ENCODE data around the gene SNX25. TPM values are rescaled to one million over a fixed set of nuclear protein-coding genes. Genes with fewer than 3 reads are reported as not detected.
"Not testable (repeated sequence)": the region's sequence is repeated elsewhere in the genome, so short reads cannot be mapped to it uniquely, and the experiment has no call there.

SNX25 gene
- total and polyA plus RNA-seq, 4 experiments from 2014 or later: 3.5 to 24.5 (median 15.7) TPM

DNA sequence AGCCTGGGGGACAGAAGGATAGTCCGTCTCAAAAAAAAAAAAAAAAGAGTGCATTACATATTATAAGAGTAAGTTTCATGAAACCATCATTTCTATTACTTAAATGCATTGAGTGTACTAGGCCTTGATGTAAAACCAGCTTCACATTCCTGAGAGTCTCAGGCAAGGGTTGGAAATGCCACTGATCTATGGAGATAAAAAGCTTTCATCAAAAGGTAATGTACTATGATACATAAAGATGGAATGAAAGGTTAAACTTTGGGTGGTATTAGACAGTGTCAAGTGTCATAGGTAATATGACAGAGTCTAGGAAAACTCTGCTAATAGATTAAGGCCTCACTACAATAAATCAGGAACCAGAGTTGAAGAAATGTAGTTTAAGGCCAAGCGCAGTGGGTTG, 13.0 kb upstream of the SNX25 start:
- Mint-ChIP-seq H3K27ac (peak overlapping the region in 3 of 7 donors; percentile 22 to 59 (median 41)), H3K4me1 (peaks cover 23 to 60% (median 34%) of the 10 kb centered on the region in 4 donors), H3K9me3 (no peaks in the 10 kb centered on the region), H3K36me3 (peaks cover 12 to 18% of the 10 kb centered on the region in 2 donors), H3K27me3 (no peaks in the 10 kb centered on the region), H3K4me3 (no peak overlapping the region)
- Histone ChIP-seq H3K4me1 (ENCODE audit: insufficient read depth, low read length) (peaks cover 8% of the 10 kb centered on the region), H3K27ac (ENCODE audit: low read depth, low read length) (no peak overlapping the region), H3K36me3 (ENCODE audit: insufficient read depth, low read length) (no peaks in the 10 kb centered on the region), H3K4me3 (ENCODE audit: low read length in 2 of 2) (no peak overlapping the region), H3K27me3 (ENCODE audit: insufficient read depth, low read length) (no peaks in the 10 kb centered on the region), H3K9me3 (ENCODE audit: control insufficient read depth in 1 of 2, low read length in 2 of 2) (no peaks in the 10 kb centered on the region)
- POLR2A ChIA-PET (ENCODE audit: partially characterized antibody): interaction anchor here (1.0 to 1.1 kb wide), 2 partner anchors 12 to 200 kb away, joined by 3 read pairs; partner anchors contain the start of genes ANKRD37 and SNX25
- no peak for DNase-seq
- CTCF ChIA-PET (ENCODE audit: partially characterized antibody): interaction anchor here (0.7 to 3.1 kb wide), 3 partner anchors 10 to 118 kb away, joined by 3 to 12 read pairs (median 4); no protein-coding TSS in a partner anchor
- intact Hi-C loops (cut with micrococcal nuclease): no loop called here

DNA sequence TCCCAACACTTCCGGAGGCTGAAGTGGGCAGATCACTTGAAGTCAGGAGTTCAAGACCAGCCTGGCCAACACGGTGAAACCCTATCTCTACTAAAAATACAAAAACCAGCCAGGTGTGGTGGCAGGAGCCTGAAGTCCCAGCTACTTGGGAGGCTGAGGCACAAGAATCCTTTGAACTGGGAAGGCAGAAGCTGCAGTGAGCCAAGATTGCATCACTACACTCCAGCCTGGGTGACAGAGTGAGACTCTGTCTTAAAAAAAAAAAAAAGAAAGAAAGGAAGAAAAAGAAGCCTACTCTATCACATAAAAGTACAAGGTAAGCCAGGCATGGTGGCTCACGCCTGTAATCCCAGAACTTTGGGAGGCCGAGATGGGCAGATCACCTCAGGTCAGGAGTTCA, 11.2 kb upstream of the SNX25 start:
- Mint-ChIP-seq H3K36me3 (peaks cover 11 to 14% of the 10 kb centered on the region in 2 donors), H3K27ac (peak overlapping the region in 2 of 7 donors; percentile 52 to 64)
- H3K27me3 Mint-ChIP-seq: not testable (repeated sequence)

DNA sequence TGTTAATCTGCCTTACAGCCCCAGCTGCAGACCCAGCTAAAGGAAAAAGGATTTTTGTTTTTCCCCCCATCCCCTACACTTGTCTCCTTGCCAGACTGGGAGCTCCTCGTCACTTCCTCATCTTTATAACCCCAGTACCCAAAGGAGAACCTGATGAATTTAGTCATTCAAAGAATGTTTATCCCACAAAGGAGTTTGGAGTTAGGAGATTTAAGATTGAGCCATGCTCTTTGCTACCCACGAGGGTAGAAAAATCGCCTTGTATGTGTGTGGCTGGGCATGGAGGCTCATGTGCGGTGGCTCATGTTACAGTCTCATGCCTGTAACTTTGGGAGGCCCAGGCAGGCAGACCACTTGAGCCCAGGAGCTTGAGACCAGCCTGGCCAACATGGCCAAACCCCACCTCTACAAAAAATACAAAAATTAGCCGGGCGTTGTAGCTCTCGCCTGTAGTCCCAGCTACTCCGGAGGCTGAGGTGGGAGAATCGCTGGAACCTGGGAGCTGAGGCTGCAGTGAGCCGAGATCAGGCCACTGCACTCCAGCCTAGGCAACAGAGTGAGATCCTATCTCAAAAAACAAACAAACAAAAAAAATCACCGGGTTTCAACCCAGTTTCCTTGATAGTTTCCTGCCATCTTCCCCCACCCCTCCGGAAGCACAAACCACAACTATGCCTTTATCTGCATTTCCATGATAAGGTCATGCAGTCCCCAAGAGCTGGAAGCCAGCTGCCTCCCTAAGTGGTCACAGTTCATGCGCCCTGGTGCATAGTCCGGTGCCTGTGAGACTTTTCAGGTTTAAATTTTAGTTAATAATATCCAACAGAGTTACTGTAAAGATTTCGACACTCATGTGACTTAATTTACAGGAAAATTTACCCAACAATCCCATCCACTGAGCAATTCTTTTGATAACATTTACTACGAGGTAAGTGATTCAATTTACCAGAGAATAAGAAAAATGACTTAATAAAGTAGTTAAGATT, 7.1 kb upstream of the SNX25 start:
- intact Hi-C loops (cut with micrococcal nuclease): loop anchor here (2.0 to 10.0 kb wide), 5 partner anchors 15 to 1700 kb away; partner anchors contain the start of gene IRF2
- peaks cover 8 to 9% of the 10 kb centered on the region in 2 donors for H3K36me3 Mint-ChIP-seq
- H3K4me3 ChIP-seq (ENCODE audit: low read length in 2 of 2): peak overlapping the region in 1 of 2 donors; percentile 24

More for the DNA sequence above, 11.2 kb upstream of the SNX25 start:
- H3K9me3 Mint-ChIP-seq; H3K36me3 ChIP-seq (ENCODE audit: insufficient read depth, low read length); H3K4me3 ChIP-seq (ENCODE audit: low read length in 2 of 2); H3K27ac ChIP-seq (ENCODE audit: low read depth, low read length); H3K27me3 ChIP-seq (ENCODE audit: insufficient read depth, low read length); DNase-seq; H3K9me3 ChIP-seq (ENCODE audit: control insufficient read depth in 1 of 2, low read length in 2 of 2); intact Hi-C loops (cut with micrococcal nuclease); H3K4me3 Mint-ChIP-seq: not testable (repeated sequence)
- ChIA-PET POLR2A (ENCODE audit: partially characterized antibody) (interaction anchor here (1.6 kb wide), 1 partner anchor 11 kb away, joined by 4 read pairs; the partner anchor contains the start of gene SNX25), CTCF (ENCODE audit: partially characterized antibody) (interaction anchor here (2.5 to 3.1 kb wide), 2 partner anchors 12 to 15 kb away, joined by 12 to 16 read pairs; no protein-coding TSS in a partner anchor)
- peaks cover 21% of the 10 kb centered on the region for H3K4me1 ChIP-seq (ENCODE audit: insufficient read depth, low read length)
- peaks cover 26 to 64% (median 42%) of the 10 kb centered on the region in 4 donors for H3K4me1 Mint-ChIP-seq

DNA sequence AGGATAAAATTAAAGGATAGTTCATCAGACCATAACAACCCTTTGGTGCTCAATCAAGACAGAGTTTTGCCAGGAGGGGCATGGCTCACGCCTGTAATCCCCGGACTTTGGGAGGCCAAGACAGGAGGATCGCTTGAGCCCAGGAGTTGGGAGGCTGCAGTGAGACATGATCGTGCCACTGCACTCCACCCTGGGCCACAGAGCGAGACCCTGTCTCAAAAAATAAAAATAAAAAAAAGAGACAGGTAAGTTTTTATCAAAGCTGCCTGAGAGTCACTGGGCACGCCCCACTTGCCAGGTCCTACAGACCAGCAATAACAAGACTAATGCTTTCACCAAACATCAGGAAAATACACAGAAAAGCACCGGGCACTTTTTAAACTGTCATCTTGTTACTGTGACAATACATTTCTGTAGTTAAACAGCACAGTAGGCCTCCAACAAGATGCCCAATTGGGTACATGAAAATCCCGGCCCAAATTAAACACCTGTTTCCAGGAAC, 6.4 kb upstream of the SNX25 start:
- H3K4me3 ChIP-seq (ENCODE audit: low read length in 2 of 2): peak overlapping the region; percentile 47 to 83
- peak overlapping the region; percentile 91 to 99 (median 96) for H3K4me3 Mint-ChIP-seq

More for the DNA sequence above, 7.1 kb upstream of the SNX25 start:
- H3K9me3 Mint-ChIP-seq: peaks cover 0 to 2% (median 0%) of the 10 kb centered on the region in 8 donors
- Histone ChIP-seq H3K36me3 (ENCODE audit: insufficient read depth, low read length) (no peaks in the 10 kb centered on the region), H3K9me3 (ENCODE audit: control insufficient read depth in 1 of 2, low read length in 2 of 2) (no peaks in the 10 kb centered on the region), H3K27ac (ENCODE audit: low read depth, low read length) (peak overlapping the region; percentile 82), H3K27me3 (ENCODE audit: insufficient read depth, low read length) (no peaks in the 10 kb centered on the region), H3K4me1 (ENCODE audit: insufficient read depth, low read length) (peaks cover 45% of the 10 kb centered on the region)
- H3K4me1 Mint-ChIP-seq: peaks cover 31 to 73% (median 49%) of the 10 kb centered on the region in 4 donors
- no peaks in the 10 kb centered on the region for H3K27me3 Mint-ChIP-seq
- peak overlapping the region; percentile 91 to 99 (median 96) for H3K4me3 Mint-ChIP-seq
- CTCF ChIA-PET (ENCODE audit: partially characterized antibody): interaction anchor here (1.4 to 4.3 kb wide), 2 partner anchors 17 to 104 kb away, joined by 3 to 26 read pairs; no protein-coding TSS in a partner anchor
- POLR2A ChIA-PET (ENCODE audit: partially characterized antibody): interaction anchor here (0.6 to 1.9 kb wide), 7 partner anchors 8 to 989 kb away, joined by 3 to 9 read pairs (median 5); partner anchors contain the start of genes CYP4V2 and LRP2BP
- H3K27ac Mint-ChIP-seq: peak overlapping the region; percentile 98 to 99 (median 99)
- DNase-seq: peak; percentile 36 to 81 (median 79)

DNA sequence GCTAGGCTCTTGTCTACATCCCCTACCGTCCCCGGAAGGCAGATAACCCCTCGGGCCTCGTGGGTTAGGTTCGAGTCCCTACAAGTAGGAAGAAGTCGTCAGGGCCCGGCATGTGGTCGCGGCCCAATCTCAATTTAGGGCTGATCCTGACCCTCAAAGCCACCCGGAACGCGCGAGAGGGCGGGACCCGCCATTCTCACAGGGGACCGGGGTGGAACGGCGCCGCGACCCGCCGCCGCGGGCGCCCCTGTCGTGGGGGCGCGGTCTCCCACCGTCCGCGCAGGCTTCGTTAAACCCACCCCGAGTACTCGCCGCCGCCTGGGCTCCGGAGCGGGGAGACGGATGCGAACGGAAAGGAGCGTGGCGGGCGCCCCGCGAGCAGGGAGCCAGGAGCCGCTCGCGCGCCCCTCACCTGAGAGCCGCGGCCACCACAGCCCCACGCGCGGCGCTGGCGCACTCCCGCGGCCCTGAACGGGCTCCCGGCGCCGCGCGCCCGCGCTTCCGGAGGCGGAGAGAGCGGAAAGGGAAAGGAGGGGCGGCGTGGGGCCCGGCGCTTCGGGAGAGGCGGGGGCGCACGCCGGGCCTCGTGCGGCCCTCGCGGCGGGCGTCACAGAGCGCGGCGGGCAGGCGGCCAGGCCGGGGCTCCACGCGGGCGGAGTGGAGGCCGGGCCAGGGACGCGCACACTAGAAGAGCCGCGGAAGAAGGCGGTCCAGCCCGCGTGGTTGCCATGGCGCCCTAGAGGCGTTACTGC, 5.7 kb upstream of the SNX25 start, which contains the start of gene CFAP97:
TSS of gene CFAP97 (minus strand) at position 515 of the 752 bp plus-strand sequence. CDS start 12,804 bp downstream, outside the sequence.
- Mint-ChIP-seq H3K4me3 (peak within 1 kb of the TSS; percentile 91 to 99 (median 96)), H3K9me3 (peaks cover 0 to 2% (median 0%) of the 10 kb centered on the region in 8 donors), H3K36me3 (peaks cover 8 to 9% of the 10 kb centered on the region in 2 donors), H3K4me1 (peaks cover 31 to 66% (median 48%) of the 10 kb centered on the region in 4 donors), H3K27me3 (no peaks in the 10 kb centered on the region), H3K27ac (peak within 1 kb of the TSS; percentile 98 to 99 (median 99))
- CTCF ChIA-PET (ENCODE audit: partially characterized antibody): interaction anchor here (0.6 to 4.3 kb wide), 2 partner anchors 18 to 33 kb away, joined by 5 to 26 read pairs; no protein-coding TSS in a partner anchor
- POLR2A ChIA-PET (ENCODE audit: partially characterized antibody): interaction anchor here (0.6 to 2.0 kb wide), 10 partner anchors 9 to 988 kb away, joined by 3 to 10 read pairs (median 4); partner anchors contain the start of genes ANKRD37, CYP4V2 and LRP2BP
- H3K36me3 ChIP-seq (ENCODE audit: insufficient read depth, low read length): no peaks in the 10 kb centered on the region
- H3K9me3 ChIP-seq (ENCODE audit: control insufficient read depth in 1 of 2, low read length in 2 of 2): no peaks in the 10 kb centered on the region
- H3K4me3 ChIP-seq (ENCODE audit: low read length in 2 of 2): peak within 1 kb of the TSS; percentile 47 to 83
- H3K4me1 ChIP-seq (ENCODE audit: insufficient read depth, low read length): peaks cover 48% of the 10 kb centered on the region
- DNase-seq: peak; percentile 88 to 90 (median 90)
- intact Hi-C loops (cut with micrococcal nuclease): loop anchor here (1.0 to 10.0 kb wide), 11 partner anchors 17 to 1701 kb away; partner anchors contain the start of genes ANKRD37, CASP3, CCDC110 and CENPU
- H3K27ac ChIP-seq (ENCODE audit: low read depth, low read length): peak within 1 kb of the TSS; percentile 82
- H3K27me3 ChIP-seq (ENCODE audit: insufficient read depth, low read length): no peaks in the 10 kb centered on the region

More for the DNA sequence above, 6.4 kb upstream of the SNX25 start:
- Histone ChIP-seq H3K27ac (ENCODE audit: low read depth, low read length) (peak overlapping the region; percentile 82), H3K36me3 (ENCODE audit: insufficient read depth, low read length) (no peaks in the 10 kb centered on the region), H3K27me3 (ENCODE audit: insufficient read depth, low read length) (no peaks in the 10 kb centered on the region), H3K4me1 (ENCODE audit: insufficient read depth, low read length) (peaks cover 45% of the 10 kb centered on the region), H3K9me3 (ENCODE audit: control insufficient read depth in 1 of 2, low read length in 2 of 2) (no peaks in the 10 kb centered on the region)
- CTCF ChIA-PET (ENCODE audit: partially characterized antibody): interaction anchor here (4.3 kb wide), 1 partner anchor 18 kb away, joined by 26 read pairs; no protein-coding TSS in a partner anchor
- Mint-ChIP-seq H3K27me3 (no peaks in the 10 kb centered on the region), H3K27ac (peak overlapping the region; percentile 98 to 99 (median 99)), H3K9me3 (peaks cover 0 to 2% (median 0%) of the 10 kb centered on the region in 8 donors), H3K4me1 (peaks cover 31 to 68% (median 47%) of the 10 kb centered on the region in 4 donors), H3K36me3 (peaks cover 8 to 9% of the 10 kb centered on the region in 2 donors)
- intact Hi-C loops (cut with micrococcal nuclease): loop anchor here (1.0 to 10.0 kb wide), 6 partner anchors 16 to 1701 kb away; partner anchors contain the start of genes CENPU and IRF2
- POLR2A ChIA-PET (ENCODE audit: partially characterized antibody): interaction anchor here (0.6 to 1.9 kb wide), 7 partner anchors 19 to 989 kb away, joined by 3 to 9 read pairs (median 5); partner anchors contain the start of genes CYP4V2 and LRP2BP
- peak in 1 of 5 donors; percentile 58 for DNase-seq

All from CD4-positive, alpha-beta memory T cell (primary cell).